K562 (cell line): ENCODE results near the gene SDHAF1. TPM values are rescaled to one million over a fixed set of nuclear protein-coding genes. Genes with fewer than 3 reads are reported as not detected.
"Not testable (repeated sequence)": the region's sequence is repeated elsewhere in the genome, so short reads cannot be mapped to it uniquely, and the experiment has no call there.

Experiments
- ATAC-seq: fragments of 200-7000 bp; cut with Tn5 transposase; 3 replicates; pipeline ENCODE4 v1.9.1; 2020; ENCODE audit warnings: moderate library complexity
- BruUV-seq: library from RNA; stranded (reverse); fragments of 400-500 nt; replicated peaks from 2 replicates; lab custom pipeline; 2021; lab: Mats Ljungman, UMichigan
- CTCF ChIA-PET: fragments of 300-600 bp; formaldehyde crosslinking; extraction: SDS; loops from one replicate; lab custom pipeline; 2021; ENCODE audit warnings: low intra/inter-chr PET ratio; lab: Yijun Ruan, JAX
- POLR2A ChIA-PET: fragments of 300-600, 350-650 bp; sonication (Branson Sonifier 250); formaldehyde crosslinking; extraction: SDS; loops from one replicate; lab custom pipeline; 2021; ENCODE audit warnings: antibody characterized with exemption, inconsistent platforms; lab: Yijun Ruan, JAX
- DNase-seq, 4 experiments: peaks; one replicate each; pipeline versions ENCODE4 v3.0.0 to v3.0.0-alpha.2; 2011 to 2018; ENCODE audit warnings: low spot score in 3 of 4, mixed read lengths in 3 of 4; ENCODE audit errors: extremely low read depth in 1 of 4
- FAIRE-seq: peaks from 2 replicates; lab custom pipeline; 2011; peaks lifted over from hg19 to GRCh38; lab: Jason Lieb, UNC
- H2AFZ ChIP-seq: 2 replicates; pipeline ENCODE4 v1.6.0; 2011; ENCODE audit warnings: low read depth, low read length, control low read depth, inconsistent platforms
- H3K27ac ChIP-seq: fragments of 200-600 bp; 3 replicates; pipeline ENCODE4 v1.8.0; 2011; ENCODE audit warnings: low read depth, mild to moderate bottlenecking, control low read depth, inconsistent platforms, low read length, moderate library complexity, mixed read lengths; ENCODE audit errors: extremely low read depth
- H3K27me3 ChIP-seq, 2 experiments: fragments of 300-600 bp in 1 of 2; 2 replicates in 1 of 2; 3 replicates in 1 of 2; pipeline versions ENCODE4 v1.6.0 to v1.8.0; 2011; ENCODE audit warnings: inconsistent platforms in 2 of 2, low read length in 2 of 2, mild to moderate bottlenecking in 1 of 2, mixed read lengths in 1 of 2, moderate library complexity in 1 of 2; ENCODE audit not compliant: control insufficient read depth in 2 of 2, insufficient read depth in 2 of 2
- H3K36me3 ChIP-seq: fragments of 300-600 bp; 3 replicates; pipeline ENCODE4 v1.8.0; 2011; ENCODE audit warnings: mild to moderate bottlenecking, low read length, inconsistent platforms; ENCODE audit not compliant: control insufficient read depth, insufficient read depth
- H3K4me1 ChIP-seq, 2 experiments: fragments of 200-600 bp in 1 of 2; replicated peaks in 1 of 2; 2 replicates in 1 of 2; 3 replicates in 1 of 2; pipeline versions ENCODE4 v1.5.1 to v1.8.0; 2011; ENCODE audit warnings: inconsistent platforms in 2 of 2, low read length in 2 of 2, mild to moderate bottlenecking in 1 of 2, mixed read lengths in 1 of 2, moderate library complexity in 1 of 2; ENCODE audit not compliant: control insufficient read depth in 2 of 2, insufficient read depth in 2 of 2
- H3K4me2 ChIP-seq: 2 replicates; pipeline ENCODE4 v1.6.1; 2011; ENCODE audit warnings: low read length, control low read depth, inconsistent platforms, mixed read lengths; ENCODE audit not compliant: insufficient read depth
- H3K4me3 ChIP-seq: fragments of 200-600 bp; sonication (generic), shearing (Covaris generic); 2 replicates; pipeline ENCODE4 v1.5.1; 2016; ENCODE audit warnings: control low read depth, inconsistent platforms
- H3K79me2 ChIP-seq: fragments of 200-600 bp; 3 replicates; pipeline ENCODE4 v1.8.0; 2011; ENCODE audit warnings: low read length, inconsistent platforms; ENCODE audit not compliant: control insufficient read depth, insufficient read depth
- H3K9ac ChIP-seq, 2 experiments: 2 replicates each; pipeline versions ENCODE4 v1.6.0 to v1.6.1; 2011; ENCODE audit warnings: low read depth in 2 of 2, low read length in 2 of 2, control low read depth in 1 of 2, inconsistent platforms in 1 of 2, mild to moderate bottlenecking in 1 of 2, mixed read lengths in 1 of 2; ENCODE audit not compliant: insufficient read depth in 1 of 2
- H3K9me1 ChIP-seq: one replicate; pipeline ENCODE4 v1.6.0; 2011; ENCODE audit warnings: inconsistent platforms, mild to moderate bottlenecking, low read length, moderate library complexity; ENCODE audit not compliant: control insufficient read depth, insufficient read depth
- H3K9me3 ChIP-seq: replicated peaks from 2 replicates; pipeline ENCODE4 v1.5.1; 2011; ENCODE audit warnings: low read depth, low read length, inconsistent platforms; ENCODE audit not compliant: control insufficient read depth, insufficient read depth
- H4K20me1 ChIP-seq: replicated peaks from 2 replicates; pipeline ENCODE4 v1.6.1; 2011; ENCODE audit warnings: low read length, inconsistent platforms, mixed read lengths; ENCODE audit not compliant: control insufficient read depth, insufficient read depth
- ATF6 ChIP-seq: sonication (generic); formaldehyde crosslinking; IDR thresholded peaks from 2 replicates; pipeline ENCODE4 v1.4.0; 2020; ENCODE audit warnings: mild to moderate bottlenecking, missing genetic modification reagents
- EGR1 ChIP-seq: fragments of 450-650 bp; conservative IDR thresholded peaks from 2 replicates; pipeline ENCODE4 v1.6.1; 2017; ENCODE audit warnings: mild to moderate bottlenecking
- GABPB2 ChIP-seq: fragments of 250-450 bp; sonication (Bioruptor Pico); conservative IDR thresholded peaks from 2 replicates; pipeline ENCODE4 v1.5.1; 2021; ENCODE audit warnings: mild to moderate bottlenecking
- HDGF ChIP-seq: fragments of 450-650 bp; IDR thresholded peaks from 2 replicates; pipeline ENCODE4 v1.6.1; 2016
- HNRNPH1 ChIP-seq: fragments of 200-400 bp; formaldehyde crosslinking; optimal IDR thresholded peaks from 2 replicates; pipeline ENCODE3; 2017; ENCODE audit warnings: low read depth, mild to moderate bottlenecking, low read length, moderate library complexity
- KAT2B ChIP-seq: IDR thresholded peaks from one replicate; pipeline ENCODE4 v1.6.1; 2012; ENCODE audit warnings: low read depth, mild to moderate bottlenecking, control low read depth, inconsistent platforms, low read length, moderate library complexity
- RBM39 ChIP-seq: fragments of 200-400 bp; formaldehyde crosslinking; optimal IDR thresholded peaks from 2 replicates; pipeline ENCODE3; 2018; ENCODE audit warnings: low read depth, low read length
- ZBTB11 ChIP-seq, 3 experiments: fragments of 200-800 bp in 1 of 3; fragments of 250-450 bp in 1 of 3; fragments of 450-650 bp in 1 of 3; sonication (Bioruptor Pico) in 1 of 3; sonication (Bioruptor generic) in 1 of 3; formaldehyde crosslinking in 1 of 3; IDR thresholded peaks; 2 replicates each; pipeline versions ENCODE4 v1.6.1 to v1.8.0; 2016 to 2022; ENCODE audit warnings: mild to moderate bottlenecking in 2 of 3, missing genetic modification characterization in 2 of 3, missing compliant biosample characterization in 1 of 3, moderate library complexity in 1 of 3
- ZNF146 ChIP-seq: IDR thresholded peaks from one replicate; pipeline ENCODE4 v1.6.1; 2018; ENCODE audit warnings: missing compliant biosample characterization; ENCODE audit not compliant: unreplicated experiment
- ZNF239 ChIP-seq: fragments of 250-450 bp; sonication (Bioruptor Pico); IDR thresholded peaks from 2 replicates; pipeline ENCODE4 v1.4.0; 2020; ENCODE audit warnings: mild to moderate bottlenecking
- WGBS: fragments of 100-300 bp; shearing (Covaris generic); methylation state at CpG from one replicate; pipeline ENCODE4 v1.1.6; 2016; ENCODE audit warnings: low coverage, mixed read lengths; ENCODE audit not compliant: insufficient coverage; ENCODE audit errors: missing lambda C conversion rate; 5-methylcytosine and 5-hydroxymethylcytosine counted together
- in situ Hi-C: fragments of 300-500 bp; cut with MboI; formaldehyde crosslinking; loops from 4 replicates; pipeline ENCODE4 v1.15.0; 2018; ENCODE audit warnings: inconsistent platforms, mixed read lengths
- intact Hi-C: fragments of 100-400 bp; cut with micrococcal nuclease; formaldehyde crosslinking; loops from 2 replicates; pipeline ENCODE4 v1.14.2; 2022
- polyA plus RNA-seq, 8 experiments: library from polyadenylated mRNA; depleted of rRNA in 4 of 8; stranded (reverse) in 5 of 8; unstranded in 3 of 8; fragments of >200 nt; fragmentation: Nextera tagmentation in 2 of 8; fragmentation: Illumina TruSeq in 1 of 8; extraction: Ambion mirVana in 2 of 8; extraction: Trizol in 1 of 8; gene quantifications; 2 replicates each; pipeline versions ENCODE4 v1.2.1 to v1.2.3, GENCODE V29; 2011 to 2014; ENCODE audit warnings: inconsistent platforms in 1 of 8, missing spikeins in 1 of 8
- total RNA-seq, 7 experiments: library from RNA; depleted of rRNA in 6 of 7; stranded (reverse); fragments of >200 nt in 6 of 7; fragmentation: Illumina TruSeq in 2 of 7; extraction: Trizol in 2 of 7; gene quantifications; 2 replicates each; pipeline versions ENCODE4 v1.2.1 to v1.2.3, GENCODE V29; 2011 to 2021; ENCODE audit warnings: low replicate concordance in 1 of 7

Gene SDHAF1
- total and polyA plus RNA-seq, 9 of the 15 experiments (the other 6 are each of a cell fraction or from before 2014, with no cell fraction given), result 0.42 to 55.7 (median 18.8) TPM

GRCh38 chr19:35980997-35981396, 14.0 kb upstream of the SDHAF1 start:
- H2AFZ ChIP-seq, H3K4me2 ChIP-seq, H3K36me3 ChIP-seq, FAIRE-seq, POLR2A ChIA-PET, H3K27ac ChIP-seq, H3K79me2 ChIP-seq, in situ Hi-C loops, H3K4me1 ChIP-seq, H4K20me1 ChIP-seq, BruUV-seq, intact Hi-C loops, DNase-seq, H3K9me3 ChIP-seq, H3K9me1 ChIP-seq, ATAC-seq, H3K4me3 ChIP-seq, H3K9ac ChIP-seq: not testable (repeated sequence)
- WGBS, result 5% methylated on average over 4 of the region's 4 CpGs
- H3K27me3 ChIP-seq, result peaks cover 18 to 60% of the 10 kb centered on the region in 2 experiments; a peak in 4 of 5 replicates
- CTCF ChIA-PET, result interaction anchor here (0.6 kb wide), 1 partner anchor 1229 kb away, joined by 4 read pairs; no protein-coding TSS in a partner anchor
- TF ChIP-seq EGR1, result 0 out of 2 replicates have a peak, but pooled peaks have one; percentile 36
- TF ChIP-seq, all 486 proteins: peak for 1; not testable (repeated sequence) for 485

GRCh38 chr19:35983177-35983576, 11.8 kb upstream of the SDHAF1 start:
- Histone ChIP-seq H3K9me3 (no peaks in the 10 kb centered on the region), H3K36me3 (no peaks in the 10 kb centered on the region), H3K4me2 (no peak overlapping the region), H3K27me3 (peaks cover 24 to 58% of the 10 kb centered on the region in 2 experiments; a peak in 4 of 5 replicates), H3K4me3 (no peak overlapping the region), H3K9ac (no peak overlapping the region), H3K27ac (no peak overlapping the region), H3K79me2 (no peaks in the 10 kb centered on the region), H4K20me1 (no peaks in the 10 kb centered on the region), H2AFZ (no peak overlapping the region), H3K4me1 (peaks cover 0 to 16% of the 10 kb centered on the region in 2 experiments; a peak in 2 of 5 replicates), H3K9me1 (no peaks in the 10 kb centered on the region)
- intact Hi-C loops (no loop called here), in situ Hi-C loops (no loop called here)
- FAIRE-seq (no peak), ATAC-seq (no peak), DNase-seq (no peak)
- POLR2A ChIA-PET, result no interaction called here
- no TSS peak for BruUV-seq
- WGBS, result 2% methylated on average over 7 of the region's 8 CpGs
- CTCF ChIA-PET, result no interaction called here
- no peak for TF ChIP-seq ATF6 (CRISPR knock-in tag)
- no peak for TF ChIP-seq RBM39
- no peak for TF ChIP-seq HDGF
- no peak for TF ChIP-seq ZNF146 (CRISPR knock-in tag)
- TF ChIP-seq ZNF239, result no peak
- no peak for TF ChIP-seq ZBTB11 (CRISPR knock-in tag; IDR thresholded peaks at IDR 0.05)
- TF ChIP-seq GABPB2 (CRISPR knock-in tag), result no peak
- TF ChIP-seq HNRNPH1, result no peak
- no peak for TF ChIP-seq KAT2B
